K562 treated with DMSO at 1 percent for 4 hours (cell line): Measurements from ENCODE around the gene PAN2. TPM values are rescaled to one million over a fixed set of nuclear protein-coding genes. Genes with fewer than 3 reads are reported as not detected.

Source experiments
- total RNA-seq: library from RNA; unstranded; fragments of 300-600 nt; gene quantifications from 2 replicates; pipeline ENCODE4 v1.2.3, GENCODE V29; 2022; ENCODE audit not compliant: insufficient read depth

PAN2 gene, protein sequence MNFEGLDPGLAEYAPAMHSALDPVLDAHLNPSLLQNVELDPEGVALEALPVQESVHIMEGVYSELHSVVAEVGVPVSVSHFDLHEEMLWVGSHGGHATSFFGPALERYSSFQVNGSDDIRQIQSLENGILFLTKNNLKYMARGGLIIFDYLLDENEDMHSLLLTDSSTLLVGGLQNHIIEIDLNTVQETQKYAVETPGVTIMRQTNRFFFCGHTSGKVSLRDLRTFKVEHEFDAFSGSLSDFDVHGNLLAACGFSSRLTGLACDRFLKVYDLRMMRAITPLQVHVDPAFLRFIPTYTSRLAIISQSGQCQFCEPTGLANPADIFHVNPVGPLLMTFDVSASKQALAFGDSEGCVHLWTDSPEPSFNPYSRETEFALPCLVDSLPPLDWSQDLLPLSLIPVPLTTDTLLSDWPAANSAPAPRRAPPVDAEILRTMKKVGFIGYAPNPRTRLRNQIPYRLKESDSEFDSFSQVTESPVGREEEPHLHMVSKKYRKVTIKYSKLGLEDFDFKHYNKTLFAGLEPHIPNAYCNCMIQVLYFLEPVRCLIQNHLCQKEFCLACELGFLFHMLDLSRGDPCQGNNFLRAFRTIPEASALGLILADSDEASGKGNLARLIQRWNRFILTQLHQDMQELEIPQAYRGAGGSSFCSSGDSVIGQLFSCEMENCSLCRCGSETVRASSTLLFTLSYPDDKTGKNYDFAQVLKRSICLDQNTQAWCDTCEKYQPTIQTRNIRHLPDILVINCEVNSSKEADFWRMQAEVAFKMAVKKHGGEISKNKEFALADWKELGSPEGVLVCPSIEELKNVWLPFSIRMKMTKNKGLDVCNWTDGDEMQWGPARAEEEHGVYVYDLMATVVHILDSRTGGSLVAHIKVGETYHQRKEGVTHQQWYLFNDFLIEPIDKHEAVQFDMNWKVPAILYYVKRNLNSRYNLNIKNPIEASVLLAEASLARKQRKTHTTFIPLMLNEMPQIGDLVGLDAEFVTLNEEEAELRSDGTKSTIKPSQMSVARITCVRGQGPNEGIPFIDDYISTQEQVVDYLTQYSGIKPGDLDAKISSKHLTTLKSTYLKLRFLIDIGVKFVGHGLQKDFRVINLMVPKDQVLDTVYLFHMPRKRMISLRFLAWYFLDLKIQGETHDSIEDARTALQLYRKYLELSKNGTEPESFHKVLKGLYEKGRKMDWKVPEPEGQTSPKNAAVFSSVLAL
- total RNA-seq, result 17.1 and 19.9 TPM in 2 replicates

DNA sequence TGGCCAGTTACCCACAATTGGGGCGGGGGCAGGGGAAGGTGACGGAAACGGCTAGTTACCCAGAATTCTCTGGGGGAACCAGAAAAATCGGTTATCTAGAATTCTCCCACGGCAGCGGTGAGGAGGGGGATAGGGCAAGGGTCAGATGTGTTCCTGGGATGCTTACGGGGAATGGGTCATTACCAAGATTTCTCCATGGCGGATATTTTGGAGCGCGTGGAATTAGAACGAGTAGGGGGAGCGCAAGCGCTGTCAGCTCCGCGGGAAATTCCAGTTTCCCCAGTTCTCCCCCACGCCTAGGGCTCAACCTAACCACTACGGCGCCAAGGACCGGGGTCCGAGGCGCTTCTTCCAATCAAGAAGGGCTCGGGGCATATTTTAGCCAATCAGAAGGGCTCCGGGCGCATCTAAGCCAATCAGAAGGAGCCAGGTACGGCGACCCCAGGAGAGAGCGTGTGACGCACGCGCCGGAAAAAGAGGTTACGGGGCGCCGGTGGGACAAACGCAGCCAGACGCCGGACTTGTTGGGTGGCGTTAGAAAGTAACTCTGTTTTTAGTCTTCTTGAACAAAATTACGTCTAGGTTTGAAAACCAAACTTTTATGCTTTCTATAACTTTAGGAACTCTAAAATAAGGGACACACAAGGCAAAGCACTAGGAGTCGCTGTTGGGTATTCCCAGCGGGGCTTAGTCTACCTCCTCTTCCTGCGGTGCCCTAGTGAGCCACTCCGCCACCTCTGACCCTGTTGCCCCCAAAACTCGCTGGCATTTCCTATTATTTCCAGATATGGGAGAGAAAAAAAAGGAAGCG, at the start of gene PAN2:
Gene PAN2, minus strand, starts transcription at position 322 of the 811 bp plus-strand sequence. CDS start 906 bp downstream, outside the sequence.

DNA sequence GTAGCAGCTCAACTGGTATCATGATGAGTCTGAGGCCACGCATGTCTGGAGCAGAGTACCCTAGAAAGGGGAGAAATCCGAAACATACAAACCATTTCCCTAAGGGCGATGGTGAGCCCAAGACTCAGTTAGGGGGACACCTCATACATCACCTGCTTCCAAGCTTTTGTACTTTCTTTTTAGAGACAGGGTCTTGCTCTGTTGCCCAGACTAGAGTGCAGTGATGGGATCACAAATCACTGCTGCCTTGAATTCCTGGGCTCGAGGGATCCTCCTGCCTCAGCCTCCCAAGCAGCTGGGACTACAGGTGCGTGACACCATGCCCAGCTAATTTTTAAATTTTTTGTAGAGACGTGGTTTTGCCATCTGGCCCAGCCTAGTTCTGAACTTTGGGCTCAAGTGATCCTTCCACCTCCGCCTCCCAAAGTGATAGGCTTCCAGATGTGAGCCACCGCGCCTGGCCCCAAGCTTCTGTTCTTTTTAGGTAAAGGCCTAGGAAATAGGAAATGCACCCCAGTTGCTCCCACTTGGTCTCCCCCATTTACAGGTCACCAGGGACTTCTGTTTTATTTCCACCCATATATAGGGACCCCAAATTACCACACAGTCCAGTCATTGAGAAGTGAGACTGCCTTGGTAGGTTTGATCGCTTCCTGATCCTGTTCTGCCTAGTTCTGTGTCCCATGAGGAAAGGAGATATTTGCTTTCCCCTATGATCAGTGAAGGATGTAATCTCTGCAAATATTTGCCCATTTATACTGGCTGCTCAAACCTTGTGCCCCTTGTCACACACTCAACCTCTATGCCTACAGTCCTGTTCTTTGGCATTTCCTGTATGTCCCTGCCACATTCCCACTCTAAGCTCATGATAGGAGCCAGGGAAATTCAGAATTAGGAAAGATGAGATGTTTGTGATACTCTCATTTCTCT, 28.6 kb upstream of the PAN2 start, which contains the start of gene APOF:
Gene APOF, minus strand, starts transcription at position 728 of the 930 bp plus-strand sequence. Its CDS starts 112 bp downstream, at position 616.

DNA sequence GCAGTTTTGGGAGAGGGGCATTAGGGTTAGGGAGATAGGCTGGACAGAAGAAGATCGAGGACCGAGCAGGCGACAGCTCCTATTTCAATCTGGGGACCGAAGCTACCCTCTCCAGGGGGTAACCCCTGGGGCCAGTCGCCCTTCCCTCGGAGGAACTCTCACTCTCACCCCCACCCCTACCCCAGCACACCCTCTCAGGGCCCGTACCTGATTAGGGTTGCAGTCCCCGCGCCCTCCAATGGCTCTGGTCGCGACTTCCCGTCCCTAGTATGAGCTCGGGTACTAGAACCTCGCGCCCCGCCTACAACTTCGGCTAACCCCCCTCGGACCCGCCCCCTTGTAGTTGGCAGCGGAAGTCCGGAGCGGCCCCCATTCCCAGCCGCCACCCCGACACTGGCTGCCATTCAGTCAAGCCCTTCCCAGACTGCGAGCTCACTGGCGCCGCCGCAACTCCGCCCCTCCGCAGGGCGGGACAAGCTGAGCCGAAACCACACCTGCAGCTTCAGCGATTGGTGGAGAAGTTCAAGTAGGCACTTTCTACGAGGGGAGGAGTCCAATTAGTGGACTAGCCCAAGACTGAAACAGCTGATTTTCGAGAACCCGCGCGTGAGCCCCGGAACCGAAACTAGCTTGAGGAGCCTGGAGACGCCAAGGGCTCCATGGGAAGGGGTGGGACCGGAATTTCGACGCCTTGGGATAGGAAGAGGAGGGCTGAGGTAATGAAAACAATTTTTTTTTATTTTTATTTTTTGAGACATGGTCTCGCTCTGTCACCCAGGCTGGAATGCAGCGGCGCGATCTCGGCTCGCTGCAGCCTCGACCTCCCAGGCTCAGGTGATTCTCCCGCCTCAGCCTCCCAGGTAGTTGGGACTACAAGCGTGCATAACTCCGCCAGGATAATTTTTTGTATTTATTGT, 26.3 kb upstream of the PAN2 start, which contains the start of gene STAT2:
Gene STAT2, minus strand, starts transcription at position 257 of the 917 bp plus-strand sequence. CDS start 3,536 bp downstream, outside the sequence.

DNA sequence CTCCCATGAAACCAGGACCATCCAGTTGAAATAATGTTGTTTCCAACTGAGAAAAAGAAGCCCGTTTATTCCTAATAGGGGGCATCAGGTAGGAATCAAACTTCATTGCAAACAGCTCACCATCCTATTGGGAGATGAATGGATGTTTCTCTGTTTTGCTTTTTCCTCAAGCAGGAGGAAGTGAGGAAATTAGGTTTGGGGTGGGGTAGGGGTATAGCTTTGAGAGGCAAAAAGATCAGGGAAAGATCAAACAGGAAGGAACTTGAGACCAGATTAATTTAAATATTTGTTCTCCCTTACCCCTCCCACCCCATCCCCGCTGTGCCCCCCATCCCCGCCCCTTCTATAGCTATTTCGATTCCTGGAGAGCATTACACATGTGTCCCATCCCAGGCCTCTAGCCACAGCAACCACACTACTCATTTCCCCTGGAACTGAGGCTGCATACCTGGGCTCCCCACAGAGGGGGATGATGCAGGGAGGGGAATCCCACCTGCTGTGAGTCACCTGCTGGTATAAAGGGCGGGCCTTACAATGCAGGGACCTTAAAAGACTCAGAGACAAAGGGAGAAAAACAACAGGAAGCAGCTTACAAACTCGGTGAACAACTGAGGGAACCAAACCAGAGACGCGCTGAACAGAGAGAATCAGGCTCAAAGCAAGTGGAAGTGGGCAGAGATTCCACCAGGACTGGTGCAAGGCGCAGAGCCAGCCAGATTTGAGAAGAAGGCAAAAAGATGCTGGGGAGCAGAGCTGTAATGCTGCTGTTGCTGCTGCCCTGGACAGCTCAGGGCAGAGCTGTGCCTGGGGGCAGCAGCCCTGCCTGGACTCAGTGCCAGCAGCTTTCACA, 4.7 kb upstream of the PAN2 start, which contains the start of gene IL23A:
Gene IL23A, plus strand, starts transcription at position 577 of the 850 bp plus-strand sequence. Its CDS starts 161 bp downstream, at position 738.

DNA sequence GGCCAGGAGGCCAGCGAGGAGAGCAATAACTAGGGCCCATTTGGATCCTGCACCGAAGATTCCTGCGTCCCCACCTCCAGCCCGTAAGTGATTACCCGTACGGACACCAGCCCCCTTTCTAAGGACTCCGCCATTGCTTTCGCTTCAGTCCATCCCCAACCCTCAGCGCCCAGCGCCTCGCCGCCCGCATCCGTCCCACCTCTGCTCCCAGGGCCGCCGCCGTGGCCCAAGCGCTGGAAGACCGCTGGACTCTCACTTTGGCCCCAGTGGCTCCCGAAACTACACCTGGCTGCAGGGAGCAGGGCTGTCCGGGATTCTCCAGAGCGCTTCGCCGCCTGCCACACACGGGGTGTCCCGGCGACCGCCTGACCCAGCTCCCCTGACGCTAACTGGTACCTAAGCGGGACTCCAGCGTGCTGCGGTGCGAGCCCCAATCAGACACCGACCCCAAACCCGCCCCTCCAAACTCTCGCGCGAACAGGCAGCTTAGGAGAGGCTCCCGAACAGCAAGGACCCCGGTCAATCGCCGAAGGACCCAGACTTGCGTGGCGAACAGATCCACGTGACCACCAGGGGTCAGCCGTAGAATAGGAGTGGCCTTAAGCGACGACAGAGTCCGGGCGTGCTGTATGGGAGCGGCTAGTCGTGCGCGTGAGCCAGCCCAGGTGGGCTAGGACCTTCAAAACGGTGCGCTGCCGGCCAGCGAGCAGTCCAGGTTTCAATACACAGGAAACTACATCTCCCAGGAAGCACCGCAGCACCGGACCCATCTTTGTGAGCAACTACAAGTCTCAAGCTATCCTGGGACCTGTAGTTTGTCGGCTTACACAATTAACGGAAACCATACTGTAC, 18.0 kb downstream of the PAN2 start, which contains the start of gene CNPY2:
Gene CNPY2, minus strand, starts transcription at position 367 of the 852 bp plus-strand sequence. CDS start 771 bp downstream, outside the sequence.

DNA sequence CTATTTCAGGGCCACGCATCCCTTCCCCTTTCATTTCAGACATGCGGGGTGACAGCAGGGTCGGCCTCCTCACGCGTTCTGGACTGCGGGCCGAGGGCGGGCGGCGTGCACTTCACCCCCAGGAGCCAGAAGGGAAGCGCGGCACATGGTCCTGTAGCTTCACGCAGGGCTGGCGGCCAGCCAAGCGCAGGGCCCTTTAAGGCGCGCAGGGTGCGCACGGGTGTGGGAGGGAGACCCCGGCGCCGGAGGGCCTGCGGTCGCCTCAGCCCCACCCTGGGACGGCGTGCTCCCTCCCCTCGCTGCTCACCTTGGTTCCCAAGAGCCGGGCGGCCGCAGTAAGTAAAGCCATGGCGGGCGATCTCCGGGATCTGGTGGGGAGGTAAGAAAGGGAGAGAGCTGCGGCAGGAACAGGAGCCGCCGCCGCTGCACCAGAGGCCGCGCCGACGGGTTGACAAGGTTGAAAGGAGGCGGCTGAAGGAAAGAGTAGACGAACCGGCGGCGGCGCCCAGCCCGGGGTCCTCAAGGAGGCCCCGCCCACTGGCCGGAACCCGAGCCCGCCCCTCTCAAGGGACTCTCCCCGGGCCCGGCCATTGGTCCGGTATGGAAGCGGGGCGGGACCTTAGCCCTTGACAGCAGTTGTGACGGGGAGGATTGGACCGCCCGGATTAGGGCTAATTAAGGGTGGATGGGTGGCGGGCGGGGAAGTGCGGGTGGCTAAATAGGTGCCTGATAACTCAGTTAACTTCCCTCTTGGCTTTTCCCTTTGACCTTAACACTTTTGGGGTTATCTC, 33.8 kb downstream of the PAN2 start, which contains the start of gene CS:
Gene CS, minus strand, starts transcription at position 478 of the 791 bp plus-strand sequence. Its CDS starts 129 bp downstream, at position 349.

DNA sequence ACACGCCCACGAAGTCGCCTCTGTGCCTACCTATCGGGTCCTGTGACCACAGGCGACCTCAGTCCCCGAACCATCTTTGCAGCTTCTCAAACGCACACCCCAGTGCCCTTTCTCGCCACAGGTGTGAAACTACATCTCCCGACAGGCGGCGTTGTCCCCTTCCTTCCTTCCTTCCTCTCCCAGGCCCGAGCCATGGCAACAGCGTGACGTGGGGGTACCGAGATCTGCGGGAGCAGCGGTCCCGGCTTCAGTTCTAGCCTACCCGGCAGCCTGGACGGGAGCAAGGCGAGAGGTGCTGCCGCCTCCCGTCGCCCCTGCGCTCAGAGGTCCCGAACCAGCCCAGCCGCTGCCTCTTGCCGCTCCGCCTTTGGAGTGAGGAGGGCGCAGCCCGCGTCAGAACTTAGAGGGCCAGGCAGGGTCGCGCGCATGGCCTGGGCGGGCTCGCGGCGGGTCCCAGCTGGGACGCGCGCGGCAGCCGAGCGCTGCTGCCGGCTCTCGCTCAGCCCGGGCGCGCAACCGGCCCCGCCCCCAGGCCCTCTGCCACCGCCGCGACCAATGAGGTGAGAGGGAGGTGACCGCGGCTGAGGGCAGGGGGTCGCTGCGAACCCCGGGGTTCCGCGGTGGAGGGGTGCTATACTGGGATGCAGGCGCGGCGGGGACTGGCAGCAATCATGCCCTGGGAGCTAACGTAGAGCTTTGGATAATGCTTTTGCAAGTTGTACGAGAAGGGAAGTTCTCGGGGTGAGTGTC, 66.9 kb downstream of the PAN2 start, which contains the start of gene COQ10A:
Gene COQ10A, plus strand, starts transcription at position 250 of the 750 bp plus-strand sequence. Its CDS starts 177 bp downstream, at position 427.

Other genes with a start within 250 kb of the PAN2 start
- 175 and 187 TPM in 2 replicates for gene PA2G4, start 229.4 kb downstream of the PAN2 start, total RNA-seq
- 4,679 and 5,235 TPM in 2 replicates for gene RPL41, start 217.4 kb downstream of the PAN2 start, total RNA-seq
- 1.8 and 1.9 TPM in 2 replicates for gene ZC3H10, start 215.7 kb downstream of the PAN2 start, total RNA-seq
- gene ESYT1, start 205.7 kb downstream of the PAN2 start, total RNA-seq, result 167 and 178 TPM in 2 replicates
- gene MYL6B, start 181.4 kb downstream of the PAN2 start, total RNA-seq, result 61.3 and 61.4 TPM in 2 replicates
- gene MYL6, start 175.6 kb downstream of the PAN2 start, total RNA-seq, result 924 and 1,005 TPM in 2 replicates
- 60.1 and 67.3 TPM in 2 replicates for gene SMARCC2, start 144.5 kb downstream of the PAN2 start, total RNA-seq
- gene RNF41, start 112.1 kb downstream of the PAN2 start, total RNA-seq, result 35.0 and 40.3 TPM in 2 replicates
- gene NABP2, start 109.7 kb downstream of the PAN2 start, total RNA-seq, result 40.6 and 44.3 TPM in 2 replicates
- not detected in 2 replicates for gene SLC39A5, start 103.9 kb downstream of the PAN2 start, total RNA-seq
- 21.1 and 28.7 TPM in 2 replicates for gene ANKRD52, start 75.6 kb downstream of the PAN2 start, total RNA-seq
- 53.8 and 66.9 TPM in 2 replicates for gene COQ10A, start 67.1 kb downstream of the PAN2 start, total RNA-seq
- 147 and 188 TPM in 2 replicates for gene CS, start 33.7 kb downstream of the PAN2 start, total RNA-seq
- 83.1 and 88.0 TPM in 2 replicates for gene CNPY2, start 18.0 kb downstream of the PAN2 start, total RNA-seq
- gene IL23A, start 4.9 kb upstream of the PAN2 start, total RNA-seq, result 23.4 and 24.3 TPM in 2 replicates
- 43.9 and 54.6 TPM in 2 replicates for gene STAT2, start 26.1 kb upstream of the PAN2 start, total RNA-seq
- gene APOF, start 28.9 kb upstream of the PAN2 start, total RNA-seq, result not detected in 2 replicates
- gene TIMELESS, start 115.4 kb upstream of the PAN2 start, total RNA-seq, result 42.8 and 49.4 TPM in 2 replicates
- not detected in 2 replicates for gene MIP, start 120.7 kb upstream of the PAN2 start, total RNA-seq
- gene SPRYD4, start 134.6 kb upstream of the PAN2 start, total RNA-seq, result 0.61 and 0.74 TPM in 2 replicates
- not detected in 2 replicates for gene GLS2, start 154.2 kb upstream of the PAN2 start, total RNA-seq
- 0.43 and 0.75 TPM in 2 replicates for gene RBMS2, start 187.8 kb upstream of the PAN2 start, total RNA-seq